Neural crest cell (in vitro differentiated cells): ENCODE measurements around the gene TNNT3. TPM values are rescaled to one million over a fixed set of nuclear protein-coding genes. Genes with fewer than 3 reads are reported as not detected.
"Not testable (repeated sequence)": the region's sequence is repeated elsewhere in the genome, so short reads cannot be mapped to it uniquely, and the experiment has no call there.

Source experiments
- DNase-seq: peaks from one replicate; pipeline ENCODE4 v3.0.0; 2021; ENCODE audit warnings: low read depth, mixed read lengths, low spot score
- H3K27ac Mint-ChIP-seq: one replicate; pipeline ENCODE4 v1.8.0; 2021; ENCODE audit warnings: mild to moderate bottlenecking, mixed read lengths; ENCODE audit not compliant: unreplicated experiment
- H3K27me3 Mint-ChIP-seq: 2 replicates; pipeline ENCODE4 v1.8.0; 2021; ENCODE audit warnings: low read depth, mild to moderate bottlenecking, mixed read lengths
- H3K36me3 Mint-ChIP-seq: 2 replicates; pipeline ENCODE4 v1.8.0; 2021; ENCODE audit warnings: low read depth, mild to moderate bottlenecking, mixed read lengths
- H3K4me1 Mint-ChIP-seq: 2 replicates; pipeline ENCODE4 v1.8.0; 2021; ENCODE audit warnings: mixed read lengths
- H3K4me3 Mint-ChIP-seq: one replicate; pipeline ENCODE4 v1.8.0; 2021; ENCODE audit warnings: mild to moderate bottlenecking, mixed read lengths
- H3K9me3 Mint-ChIP-seq: 2 replicates; pipeline ENCODE4 v1.8.0; 2021; ENCODE audit warnings: mixed read lengths
- total RNA-seq: library from RNA; stranded (reverse); gene quantifications from 2 replicates; pipeline ENCODE4 v1.2.1, GENCODE V29; 2021
- TF ChIP-seq, protein P1 (sequence below): fragments of 200-600 bp; sonication (generic); conservative IDR thresholded peaks from 2 replicates; pipeline ENCODE4 v1.5.0; 2021; ENCODE audit warnings: antibody characterized with exemption, mild to moderate bottlenecking

The TNNT3 gene
- total RNA-seq, 1 donor from 2014 or later: not detected

DNA sequence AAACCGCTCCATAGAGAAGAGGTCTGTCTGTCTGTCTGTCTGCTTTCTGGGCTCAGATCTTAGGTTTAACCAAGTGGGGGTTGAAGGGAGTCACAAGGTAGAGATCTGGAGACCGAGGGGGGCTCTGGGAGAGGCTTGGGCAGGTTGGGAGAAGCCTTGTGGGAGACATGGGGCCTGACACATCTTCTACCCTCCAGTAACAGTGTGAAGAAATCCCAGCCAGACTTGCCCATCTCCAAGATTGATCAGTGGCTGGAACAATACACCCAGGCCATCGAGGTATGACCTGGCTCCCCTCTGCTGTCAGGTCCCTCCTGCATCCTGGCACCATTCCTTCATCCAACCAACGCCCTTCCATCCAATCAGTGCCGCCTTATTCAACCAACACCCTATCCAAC lies 35.2 kb upstream of the TNNT3 start:
- Mint-ChIP-seq H3K27ac (no peak overlapping the region), H3K9me3 (no peaks in the 10 kb centered on the region), H3K4me3 (no peak overlapping the region), H3K27me3 (no peaks in the 10 kb centered on the region), H3K36me3 (no peaks in the 10 kb centered on the region), H3K4me1 (no peaks in the 10 kb centered on the region)
- TF ChIP-seq, protein P1, sequence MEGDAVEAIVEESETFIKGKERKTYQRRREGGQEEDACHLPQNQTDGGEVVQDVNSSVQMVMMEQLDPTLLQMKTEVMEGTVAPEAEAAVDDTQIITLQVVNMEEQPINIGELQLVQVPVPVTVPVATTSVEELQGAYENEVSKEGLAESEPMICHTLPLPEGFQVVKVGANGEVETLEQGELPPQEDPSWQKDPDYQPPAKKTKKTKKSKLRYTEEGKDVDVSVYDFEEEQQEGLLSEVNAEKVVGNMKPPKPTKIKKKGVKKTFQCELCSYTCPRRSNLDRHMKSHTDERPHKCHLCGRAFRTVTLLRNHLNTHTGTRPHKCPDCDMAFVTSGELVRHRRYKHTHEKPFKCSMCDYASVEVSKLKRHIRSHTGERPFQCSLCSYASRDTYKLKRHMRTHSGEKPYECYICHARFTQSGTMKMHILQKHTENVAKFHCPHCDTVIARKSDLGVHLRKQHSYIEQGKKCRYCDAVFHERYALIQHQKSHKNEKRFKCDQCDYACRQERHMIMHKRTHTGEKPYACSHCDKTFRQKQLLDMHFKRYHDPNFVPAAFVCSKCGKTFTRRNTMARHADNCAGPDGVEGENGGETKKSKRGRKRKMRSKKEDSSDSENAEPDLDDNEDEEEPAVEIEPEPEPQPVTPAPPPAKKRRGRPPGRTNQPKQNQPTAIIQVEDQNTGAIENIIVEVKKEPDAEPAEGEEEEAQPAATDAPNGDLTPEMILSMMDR: no peak
- DNase-seq: no peak

DNA sequence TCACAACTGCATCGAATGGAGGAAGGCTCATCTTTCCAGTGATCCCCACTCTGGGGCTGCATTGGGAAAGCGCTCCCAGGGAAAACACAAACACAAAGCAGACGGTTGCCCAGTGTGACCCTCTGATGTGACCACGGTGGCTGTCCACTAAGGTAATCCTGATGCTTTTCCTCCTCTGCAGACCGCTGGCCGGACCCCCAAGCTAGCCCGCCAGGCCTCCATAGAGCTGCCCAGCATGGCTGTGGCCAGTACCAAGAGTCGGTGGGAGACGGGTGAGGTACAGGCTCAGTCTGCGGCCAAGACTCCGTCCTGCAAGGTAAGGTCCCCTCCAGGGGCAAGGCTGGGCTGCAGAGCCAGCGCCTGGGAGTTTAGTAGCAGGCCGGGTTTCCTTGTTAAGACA lies 33.0 kb upstream of the TNNT3 start:
- not testable (repeated sequence) for H3K27ac Mint-ChIP-seq, H3K27me3 Mint-ChIP-seq, H3K9me3 Mint-ChIP-seq, DNase-seq, H3K36me3 Mint-ChIP-seq, H3K4me3 Mint-ChIP-seq, H3K4me1 Mint-ChIP-seq

DNA sequence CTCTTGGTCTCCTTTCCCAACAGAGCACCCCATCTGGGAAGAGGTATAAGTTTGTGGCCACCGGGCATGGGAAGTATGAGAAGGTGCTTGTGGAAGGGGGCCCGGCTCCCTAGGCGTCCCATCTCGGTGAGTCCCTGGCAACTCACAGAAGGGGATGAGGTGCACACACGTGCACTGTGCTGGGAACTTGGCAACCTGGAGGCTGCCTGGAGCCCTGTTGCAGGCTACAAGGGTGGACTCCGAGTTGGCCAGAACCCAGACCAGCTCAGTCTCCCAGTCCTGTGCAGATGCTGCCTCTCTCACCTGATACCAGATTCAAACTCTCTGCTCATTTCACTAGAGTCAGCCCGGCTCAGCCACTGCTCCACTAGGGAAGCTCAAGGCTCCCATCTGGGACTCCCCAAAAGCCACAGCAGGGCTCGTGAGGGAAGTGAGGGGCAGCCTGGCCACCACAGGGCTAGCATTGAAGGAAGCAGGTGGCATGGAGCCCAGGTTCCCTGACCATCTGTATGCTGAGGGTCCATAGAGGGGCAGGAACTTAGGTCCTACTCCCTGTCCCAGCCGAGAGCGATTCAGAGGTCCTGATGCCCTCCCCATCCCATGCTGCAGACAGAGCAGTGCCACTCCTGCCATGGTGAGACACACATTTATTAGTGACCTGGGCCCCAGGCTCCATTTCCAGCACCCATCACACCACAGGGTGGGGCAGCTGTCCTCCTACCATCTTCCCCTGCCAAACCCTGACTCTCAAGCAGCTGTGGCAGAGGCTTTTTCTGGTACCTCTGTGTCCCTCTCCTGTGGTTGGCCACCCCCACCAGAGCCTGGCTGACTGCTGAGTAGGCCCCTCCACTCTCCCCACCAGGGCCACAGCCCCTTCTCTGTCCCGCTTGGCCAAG lies 31.8 kb upstream of the TNNT3 start:
- Mint-ChIP-seq H3K4me3 (no peak overlapping the region), H3K27ac (no peak overlapping the region), H3K27me3 (no peaks in the 10 kb centered on the region), H3K36me3 (no peaks in the 10 kb centered on the region), H3K4me1 (no peaks in the 10 kb centered on the region), H3K9me3 (no peaks in the 10 kb centered on the region)
- TF ChIP-seq, protein P1: no peak
- DNase-seq: no peak

DNA sequence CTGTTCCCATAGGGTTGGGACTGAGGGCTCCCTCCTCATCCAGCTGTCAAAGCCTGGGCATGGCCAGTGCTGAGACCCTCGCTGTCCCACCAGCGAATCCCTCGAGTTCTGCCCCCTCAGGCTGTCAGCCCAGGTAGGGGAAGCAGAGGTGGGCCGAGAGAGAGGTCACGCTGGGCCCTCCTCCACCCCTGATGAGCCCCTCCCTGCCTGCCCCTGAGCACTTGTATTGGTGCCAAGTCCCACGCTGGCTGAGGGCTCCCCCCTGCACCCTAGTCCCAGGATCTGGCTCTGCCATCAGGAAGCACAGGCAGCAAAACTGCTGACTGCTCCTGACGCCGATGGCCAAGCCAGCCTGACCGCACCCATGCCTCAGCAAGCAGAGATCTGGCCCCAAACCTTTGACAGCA lies 31.2 kb upstream of the TNNT3 start:
- Mint-ChIP-seq H3K36me3 (no peaks in the 10 kb centered on the region), H3K9me3 (no peaks in the 10 kb centered on the region), H3K4me3 (no peak overlapping the region), H3K27ac (peak overlapping the region; percentile 27), H3K4me1 (no peaks in the 10 kb centered on the region), H3K27me3 (no peaks in the 10 kb centered on the region)
- TF ChIP-seq, protein P1: no peak
- no peak for DNase-seq

DNA sequence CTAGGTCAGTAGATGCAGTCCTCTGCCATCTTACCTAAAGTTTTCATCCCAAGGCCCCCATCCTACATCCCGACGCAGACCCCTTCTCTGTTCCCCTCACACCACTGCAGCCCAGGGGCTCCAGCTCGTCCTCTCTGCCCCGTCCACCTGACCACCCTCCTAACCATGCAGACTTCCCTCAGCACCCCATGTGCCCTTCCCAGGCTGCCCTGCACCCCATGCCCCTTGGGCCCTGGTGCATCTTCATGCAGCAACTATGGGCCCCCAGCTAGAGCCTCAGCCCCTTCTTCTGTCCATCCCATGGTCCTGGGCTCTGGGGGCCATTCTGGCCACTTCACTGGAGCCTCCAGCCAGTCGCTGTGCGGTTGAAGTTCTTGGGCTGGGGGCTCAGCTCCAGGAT lies 30.7 kb upstream of the TNNT3 start:
- Mint-ChIP-seq H3K27ac (peak overlapping the region; percentile 27), H3K36me3 (no peaks in the 10 kb centered on the region), H3K4me1 (no peaks in the 10 kb centered on the region), H3K4me3 (no peak overlapping the region), H3K9me3 (peaks cover 3% of the 10 kb centered on the region), H3K27me3 (no peaks in the 10 kb centered on the region)
- TF ChIP-seq, protein P1: no peak
- no peak for DNase-seq

DNA sequence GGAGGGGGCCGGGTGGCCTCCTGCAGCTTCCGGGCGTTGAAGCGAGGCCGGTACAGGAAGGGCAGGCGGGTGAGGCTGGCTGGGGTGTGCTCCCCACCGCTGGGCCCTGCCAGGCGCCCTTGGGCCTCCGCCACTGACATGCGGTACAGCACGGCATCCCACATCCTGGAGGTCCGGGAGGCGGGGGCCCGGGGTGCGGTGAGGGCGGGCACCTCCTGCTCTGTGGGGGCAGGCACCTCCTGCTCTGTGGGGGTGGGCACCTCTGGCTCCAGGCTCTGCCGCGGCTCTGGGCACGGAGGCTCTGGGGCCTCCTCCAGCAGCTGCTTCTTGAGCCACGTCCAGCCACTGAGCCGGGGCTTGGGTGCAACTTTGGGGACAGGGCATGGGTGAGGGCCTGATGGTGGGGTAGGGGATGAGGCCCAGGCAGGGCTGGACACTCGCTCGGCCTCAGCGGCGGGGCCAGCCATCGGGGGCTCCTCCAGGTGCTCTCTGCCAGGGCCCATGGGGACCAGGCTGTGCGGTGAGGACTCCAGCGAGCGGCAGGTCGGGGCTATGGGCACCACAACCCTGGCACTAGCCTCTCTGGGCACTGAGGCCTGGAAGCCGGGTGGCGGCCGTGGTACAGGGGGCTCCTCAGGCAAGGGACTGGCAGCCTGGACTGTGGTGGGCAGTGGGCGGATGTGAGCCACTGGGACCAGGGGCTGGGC lies 30.1 kb upstream of the TNNT3 start:
- H3K4me3 Mint-ChIP-seq: no peak overlapping the region
- H3K36me3 Mint-ChIP-seq: no peaks in the 10 kb centered on the region
- H3K9me3 Mint-ChIP-seq: peaks cover 3% of the 10 kb centered on the region
- H3K27me3 Mint-ChIP-seq: no peaks in the 10 kb centered on the region
- no peak for DNase-seq
- TF ChIP-seq, protein P1: no peak
- no peaks in the 10 kb centered on the region for H3K4me1 Mint-ChIP-seq
- H3K27ac Mint-ChIP-seq: no peak overlapping the region
